ENCODE results near the gene ZNF443. TPM values are rescaled to one million over a fixed set of nuclear protein-coding genes. Genes with fewer than 3 reads are reported as not detected.
A peak's percentile ranks its signal among the peaks of the same experiment; 100 is the strongest.

The ZNF443 gene
- polyA plus RNA-seq, 1 of the 3 experiments (the other 2 are of a cell fraction): 0.92 TPM

GRCh38 chr19:12484011-12484370, 43.2 kb upstream of the ZNF443 start:
- CTCF ChIA-PET: interaction anchor here (1.9 kb wide), 1 partner anchor 12 kb away, joined by 10 read pairs; no protein-coding TSS in a partner anchor
- DNase-seq: no peak

GRCh38 chr19:12482509-12482886, 41.7 kb upstream of the ZNF443 start:
- Histone ChIP-seq H3K36me3 (replicated peaks in 1 of 2; ENCODE audit: control insufficient read depth in 1 of 2, insufficient read depth in 2 of 2, low read length in 1 of 2) (no peaks in the 10 kb centered on the region), H3K4me1 (ENCODE audit: control insufficient read depth in 1 of 2, insufficient read depth in 2 of 2, low read depth in 1 of 2, low read length in 1 of 2) (peaks cover 0 to 7% of the 10 kb centered on the region in 2 experiments; a peak in 2 of 4 replicates), H2AFZ (ENCODE audit: low read depth) (no peak overlapping the region), H3F3A (replicated peaks; ENCODE audit: insufficient read depth) (no peaks in the 10 kb centered on the region), H3K79me2 (ENCODE audit: insufficient read depth) (peaks cover 58% of the 10 kb centered on the region), H3K4me3 (ENCODE audit: low read depth in 2 of 2, low read length in 1 of 2) (no peak overlapping the region), H3K9me3 (no peaks in the 10 kb centered on the region), H3K9me2 (no peaks in the 10 kb centered on the region), H3K27ac (ENCODE audit: low read depth in 2 of 2, low read length in 1 of 2) (no peak overlapping the region), H4K20me1 (ENCODE audit: insufficient read depth) (no peaks in the 10 kb centered on the region), H3K4me2 (peak overlapping the region; percentile 33; the same call in 1 of the 2 replicates), H3K9ac (no peak overlapping the region), H3K27me3 (ENCODE audit: insufficient read depth) (no peaks in the 10 kb centered on the region)
- DNase-seq: no peak
- TF ChIP-seq NRF1 (IDR thresholded peaks at IDR 0.05; ENCODE audit: low read depth, low read length) (no peak), MAX (IDR thresholded peaks at IDR 0.05; ENCODE audit: low read depth) (no peak)
- WGBS (ENCODE audit: low lambda C conversion rate): 68% methylated on average over 2 of the region's 2 CpGs
- CTCF ChIA-PET: no interaction called here
- POLR2A ChIA-PET: interaction anchor here (3.0 kb wide), 1 partner anchor 13 kb away, joined by 16 read pairs; no protein-coding TSS in a partner anchor

More at GRCh38 chr19:12484011-12484370, 43.2 kb upstream of the ZNF443 start:
- 4% methylated on average over 7 of the region's 13 CpGs for WGBS (ENCODE audit: low lambda C conversion rate)
- Histone ChIP-seq H3K36me3 (replicated peaks in 1 of 2; ENCODE audit: control insufficient read depth in 1 of 2, insufficient read depth in 2 of 2, low read length in 1 of 2) (no peaks in the 10 kb centered on the region), H3K27me3 (ENCODE audit: insufficient read depth) (no peaks in the 10 kb centered on the region), H4K20me1 (ENCODE audit: insufficient read depth) (no peaks in the 10 kb centered on the region), H3K9me2 (no peaks in the 10 kb centered on the region), H3F3A (replicated peaks; ENCODE audit: insufficient read depth) (no peaks in the 10 kb centered on the region), H2AFZ (ENCODE audit: low read depth) (peak overlapping the region; percentile 99), H3K9ac (peak overlapping the region; percentile 78), H3K9me3 (no peaks in the 10 kb centered on the region), H3K4me1 (ENCODE audit: control insufficient read depth in 1 of 2, insufficient read depth in 2 of 2, low read depth in 1 of 2, low read length in 1 of 2) (peaks cover 0 to 7% of the 10 kb centered on the region in 2 experiments; a peak in 2 of 4 replicates), H3K4me3 (ENCODE audit: low read depth in 2 of 2, low read length in 1 of 2) (peak overlapping the region; percentile 67 to 85), H3K27ac (ENCODE audit: low read depth in 2 of 2, low read length in 1 of 2) (peak overlapping the region in 1 of 2 experiments; percentile 56; a peak in 2 of 4 replicates), H3K79me2 (ENCODE audit: insufficient read depth) (peaks cover 50% of the 10 kb centered on the region), H3K4me2 (peak overlapping the region; percentile 85)
- POLR2A ChIA-PET: interaction anchor here (0.5 to 3.0 kb wide), 4 partner anchors 11 to 83 kb away, joined by 3 to 16 read pairs (median 4); partner anchors contain the start of genes ZNF443 and ZNF799
- TF ChIP-seq SMC3 (IDR thresholded peaks at IDR 0.05; ENCODE audit: low read depth, low read length): no peak
- TF ChIP-seq RFX5 (IDR thresholded peaks at IDR 0.05; ENCODE audit: low read length): no peak
- TF ChIP-seq TEAD4 (IDR thresholded peaks at IDR 0.05; ENCODE audit: borderline replicate concordance, insufficient read depth): no peak
- TF ChIP-seq GATA2 (CRISPR knock-in tag; IDR thresholded peaks at IDR 0.05): no peak
- no peak for TF ChIP-seq FOXM1 (IDR thresholded peaks at IDR 0.05; ENCODE audit: low read depth)
- TF ChIP-seq NRF1 (IDR thresholded peaks at IDR 0.05; ENCODE audit: low read depth, low read length): no peak
- no peak for TF ChIP-seq ELF1 (IDR thresholded peaks at IDR 0.05)
- TF ChIP-seq EZH2phosphoT487 (IDR thresholded peaks at IDR 0.05; ENCODE audit: borderline replicate concordance, low read depth): no peak
- no peak for TF ChIP-seq USF1 (IDR thresholded peaks at IDR 0.05; ENCODE audit: borderline replicate concordance, low read depth)
- no peak for TF ChIP-seq MXI1 (IDR thresholded peaks at IDR 0.05; ENCODE audit: low read depth, low read length)
- TF ChIP-seq ZBTB33 (IDR thresholded peaks at IDR 0.05; ENCODE audit: borderline replicate concordance, low read depth): no peak

All from SK-N-SH (cell line).